RPMI8226 (cell line): ENCODE data around the gene CCDC136.
A peak's percentile ranks its signal among the peaks of the same experiment; 100 is the strongest.

Experiments
- DNase-seq: peaks from one replicate; pipeline ENCODE4 v3.0.0-alpha.2; 2015

The CCDC136 gene

DNA sequence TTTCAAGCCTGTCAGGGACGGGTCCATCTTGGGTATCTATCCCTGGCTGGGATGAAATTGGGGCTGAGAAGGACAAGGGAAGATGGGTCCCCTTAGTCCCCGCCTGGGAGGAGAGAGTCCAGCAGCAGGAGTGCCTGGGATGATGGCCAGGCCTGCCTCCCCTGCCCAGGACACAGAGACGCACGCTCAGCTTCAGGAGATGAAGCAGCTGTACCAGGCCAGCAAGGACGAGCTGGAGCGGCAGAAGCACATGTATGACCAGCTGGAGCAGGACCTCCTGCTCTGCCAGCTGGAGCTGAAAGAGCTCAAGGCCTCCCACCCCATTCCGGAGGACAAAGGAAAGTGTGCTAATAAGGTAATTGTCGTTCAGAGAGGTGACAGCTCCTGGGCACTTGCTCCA, 15.4 kb downstream of the CCDC136 start:
- no peak for DNase-seq

GRCh38 chr7:128809363-128809762, 17.6 kb downstream of the CCDC136 start:
- no peak for DNase-seq

DNA sequence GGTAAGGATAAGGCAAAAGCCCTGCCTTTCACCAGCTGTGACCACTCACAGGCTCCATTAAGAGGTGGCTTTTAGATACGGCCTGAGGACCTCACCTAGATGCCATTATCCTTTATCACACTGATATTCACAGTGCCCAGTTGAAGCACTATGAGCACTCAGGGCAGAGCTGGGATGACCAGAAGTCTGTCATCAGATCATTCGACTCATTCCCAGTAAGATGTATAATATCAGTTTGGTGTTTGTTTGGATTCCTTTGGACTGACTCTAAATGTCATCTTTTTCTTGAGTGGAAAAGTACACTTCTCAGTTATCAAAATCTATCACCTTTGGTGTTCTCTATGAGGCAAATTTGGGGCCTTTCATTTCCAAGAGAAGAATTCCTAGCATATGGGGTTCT, 18.7 kb downstream of the CCDC136 start:
- no peak for DNase-seq

DNA sequence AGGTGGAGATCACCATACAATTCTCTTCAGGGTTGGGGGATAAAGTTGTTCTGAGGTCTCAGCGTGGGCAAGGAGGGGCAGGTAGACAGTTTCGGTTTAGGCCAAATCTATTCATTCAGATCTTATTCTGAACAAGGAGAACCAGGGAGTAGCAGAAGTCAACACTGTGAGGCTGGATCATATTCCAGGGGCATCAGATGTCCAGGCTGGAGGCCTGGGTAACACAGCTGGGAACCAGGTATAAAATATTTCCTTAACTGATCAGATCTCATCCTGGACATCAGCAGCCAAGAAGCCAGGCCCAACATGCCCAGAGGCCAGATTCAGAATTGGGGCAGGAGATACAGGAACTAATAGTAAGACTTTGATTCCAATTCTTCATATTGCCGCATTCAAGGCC, 19.2 kb downstream of the CCDC136 start:
- DNase-seq: no peak

- DNase-seq: peak; percentile 94
Observed at GRCh38 chr7:128811631-128812430, 20.1 kb downstream of the CCDC136 start.

DNA sequence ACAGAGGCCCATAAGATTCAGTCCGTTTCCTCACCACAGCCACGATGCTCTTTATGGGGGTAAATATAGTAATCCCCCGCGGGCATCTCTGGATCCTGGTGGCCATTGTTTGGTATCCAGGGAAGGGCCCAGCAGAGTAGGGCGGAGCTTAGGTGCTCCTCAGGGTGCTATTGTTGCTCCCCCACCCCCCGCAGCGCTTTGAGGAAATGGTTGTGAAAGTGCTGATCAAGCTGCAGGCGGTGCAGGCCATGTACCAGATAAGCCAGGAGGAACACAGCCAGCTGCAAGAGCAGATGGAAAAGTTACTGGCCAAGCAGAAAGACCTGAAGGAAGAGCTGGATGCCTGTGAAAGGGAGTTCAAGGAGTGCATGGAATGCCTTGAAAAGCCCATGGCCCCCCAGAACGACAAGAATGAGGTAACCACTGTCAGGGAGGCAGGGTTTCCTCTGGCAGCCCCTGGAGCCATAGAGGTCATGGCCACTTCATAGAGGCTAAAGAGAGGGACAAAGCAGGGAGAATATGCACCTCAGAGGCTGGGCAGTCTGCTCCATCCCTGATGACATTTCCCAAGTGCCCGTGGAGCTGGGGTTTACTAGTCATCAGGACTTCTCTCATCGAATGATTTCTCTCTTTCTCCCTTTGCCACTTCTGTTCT, 20.9 kb downstream of the CCDC136 start:
- peak; percentile 96 for DNase-seq

DNA sequence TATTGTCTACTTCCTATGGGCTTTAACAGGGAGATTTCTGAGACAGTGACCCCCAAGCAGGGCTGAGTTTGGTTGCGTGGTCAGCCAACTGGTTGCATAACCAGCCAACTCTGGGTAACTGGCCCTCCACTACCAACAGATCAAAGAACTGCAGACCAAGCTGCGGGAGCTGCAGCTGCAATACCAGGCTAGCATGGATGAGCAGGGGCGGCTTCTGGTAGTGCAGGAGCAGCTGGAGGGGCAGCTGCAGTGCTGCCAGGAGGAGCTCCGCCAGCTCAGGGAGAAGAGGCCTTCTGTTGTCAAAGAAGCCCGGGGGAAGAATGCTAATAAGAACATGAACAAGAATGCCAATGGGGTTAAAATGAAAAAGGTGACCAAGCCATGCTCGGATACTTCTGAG, 22.7 kb downstream of the CCDC136 start:
- DNase-seq: no peak

DNA sequence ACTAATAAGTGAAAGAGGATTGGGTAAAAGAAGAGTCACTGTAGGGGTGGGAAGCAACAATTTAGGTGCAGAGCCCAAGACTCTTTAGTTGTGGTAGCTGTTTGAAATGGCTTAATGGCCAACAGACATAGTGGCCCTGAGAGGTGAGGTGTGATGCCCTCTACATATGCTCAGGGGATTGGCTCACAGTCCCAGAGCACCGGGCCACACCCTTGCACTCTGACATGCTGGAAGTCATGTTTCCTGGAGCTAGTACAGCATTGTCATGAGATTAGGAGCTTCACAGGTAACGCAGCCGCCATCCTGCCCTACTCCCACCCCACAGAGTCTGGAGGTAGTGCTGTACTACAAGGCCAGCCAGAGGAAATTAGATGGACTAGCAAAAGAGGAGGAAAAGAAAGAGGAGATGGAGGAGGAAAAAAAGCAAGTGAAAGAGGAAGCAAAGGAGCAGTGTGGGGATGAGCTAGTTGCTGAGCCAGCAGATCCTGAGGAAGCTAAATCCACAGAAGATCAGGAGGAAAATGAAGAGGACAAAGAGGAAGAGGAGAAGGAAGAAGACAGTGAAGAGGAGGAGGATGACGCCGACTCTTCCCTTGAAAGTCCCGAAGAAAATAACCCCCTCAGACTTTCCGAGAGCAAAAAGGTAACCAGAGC, 23.6 kb downstream of the CCDC136 start:
- no peak for DNase-seq

- no peak for DNase-seq
Observed at GRCh38 chr7:128818694-128819093, 26.9 kb downstream of the CCDC136 start.

DNA sequence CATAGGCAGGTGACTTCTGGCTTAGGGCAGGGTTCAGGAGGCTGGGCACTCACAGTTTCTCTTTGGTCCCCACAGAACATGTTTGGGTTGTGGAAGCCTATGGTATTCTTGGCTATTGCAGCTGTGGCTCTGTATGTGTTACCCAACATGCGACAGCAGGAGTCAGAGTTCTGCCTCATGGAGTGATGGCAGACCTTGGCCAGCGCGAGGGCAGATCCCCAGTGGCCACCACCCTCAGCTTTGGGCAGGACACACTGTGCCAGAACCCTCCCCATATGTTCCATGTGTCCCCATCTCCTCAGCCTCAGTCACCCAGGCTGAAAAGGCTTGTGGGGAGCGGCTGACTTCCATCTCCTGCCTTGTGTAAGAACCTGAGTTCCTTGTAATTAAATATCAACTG, 30.0 kb downstream of the CCDC136 start:
- no peak for DNase-seq

DNA sequence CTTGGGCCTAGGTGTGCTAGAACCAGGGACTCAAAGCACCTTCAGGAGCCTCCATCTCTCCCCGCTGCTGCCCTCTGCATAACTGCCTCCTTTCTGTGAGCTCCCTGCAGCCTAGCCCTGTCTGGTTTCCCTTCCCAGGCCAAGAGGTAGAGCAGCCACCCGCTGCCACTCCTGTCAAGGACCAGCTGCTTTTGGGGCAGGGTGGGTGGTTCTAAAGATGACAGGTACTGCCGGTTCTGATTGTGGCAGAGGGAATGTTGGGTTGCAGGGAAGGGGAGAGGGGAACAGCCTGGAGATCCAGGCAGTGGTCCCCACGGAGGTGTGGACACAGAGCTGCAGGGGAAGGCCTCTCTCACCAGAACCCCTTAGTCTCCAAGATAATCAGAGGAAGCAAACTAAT, 34.7 kb downstream of the CCDC136 start:
- DNase-seq: no peak

- DNase-seq: no peak
Observed at GRCh38 chr7:128826916-128827247, 35.1 kb downstream of the CCDC136 start.

- no peak for DNase-seq
Observed at GRCh38 chr7:128827248-128827958, 35.6 kb downstream of the CCDC136 start.

GRCh38 chr7:128827971-128828711, 36.4 kb downstream of the CCDC136 start:
- DNase-seq: no peak

- DNase-seq: peak; percentile 36
Observed at GRCh38 chr7:128829391-128830166, 37.8 kb downstream of the CCDC136 start.

DNA sequence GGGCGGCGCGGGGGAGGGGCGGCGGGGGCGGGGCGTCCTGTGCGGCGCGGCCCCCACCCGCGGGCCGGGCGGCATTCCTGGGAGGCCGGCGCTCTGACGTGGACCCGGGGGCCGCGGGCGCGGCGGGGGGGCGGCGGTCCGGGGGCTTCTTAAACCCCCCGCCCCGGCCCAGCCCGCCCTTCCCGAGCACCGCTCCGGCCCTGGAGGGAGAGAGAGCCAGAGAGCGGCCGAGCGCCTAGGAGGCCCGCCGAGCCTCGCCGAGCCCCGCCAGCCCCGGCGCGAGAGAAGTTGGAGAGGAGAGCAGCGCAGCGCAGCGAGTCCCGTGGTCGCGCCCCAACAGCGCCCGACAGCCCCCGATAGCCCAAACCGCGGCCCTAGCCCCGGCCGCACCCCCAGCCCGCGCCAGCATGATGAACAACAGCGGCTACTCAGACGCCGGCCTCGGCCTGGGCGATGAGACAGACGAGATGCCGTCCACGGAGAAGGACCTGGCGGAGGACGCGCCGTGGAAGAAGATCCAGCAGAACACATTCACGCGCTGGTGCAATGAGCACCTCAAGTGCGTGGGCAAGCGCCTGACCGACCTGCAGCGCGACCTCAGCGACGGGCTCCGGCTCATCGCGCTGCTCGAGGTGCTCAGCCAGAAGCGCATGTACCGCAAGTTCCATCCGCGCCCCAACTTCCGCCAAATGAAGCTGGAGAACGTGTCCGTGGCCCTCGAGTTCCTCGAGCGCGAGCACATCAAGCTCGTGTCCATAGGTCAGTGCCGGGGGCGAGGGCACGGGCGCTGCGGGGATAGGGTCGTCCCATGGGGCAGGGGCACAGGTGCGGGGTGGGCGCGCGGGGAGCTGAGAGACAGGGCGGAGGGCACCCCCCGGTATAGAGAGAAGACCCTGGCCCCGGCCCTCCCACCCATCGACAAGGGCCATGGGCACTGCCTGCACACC, 38.7 kb downstream of the CCDC136 start, which contains the start of gene FLNC:
Gene FLNC, plus strand, starts transcription at position 176 of the 947 bp plus-strand sequence. Its CDS starts 232 bp downstream, at position 408.
- peak; percentile 40 for DNase-seq

- no peak for DNase-seq
Observed at GRCh38 chr7:128831178-128831993, 39.6 kb downstream of the CCDC136 start.

GRCh38 chr7:128831994-128832879, 40.5 kb downstream of the CCDC136 start:
- no peak for DNase-seq

- DNase-seq: no peak
Observed at GRCh38 chr7:128832880-128833147, 41.0 kb downstream of the CCDC136 start.
